Posterior cingulate gyrus (tissue), 11 donors: ENCODE measurements around the gene BCL2L1.

Experiments
- DNase-seq, 10 donors: peaks; one replicate each; pipeline versions ENCODE4 v3.0.0 to v3.0.0-alpha.2; 2020 to 2021; ENCODE audit warnings: mixed read lengths in 3 of 10
- intact Hi-C: fragments of 100-400 bp; cut with DNase I; formaldehyde crosslinking; loops from one replicate; pipeline ENCODE4 v1.15.1; 2023

The BCL2L1 gene

GRCh38 chr20:31738729-31739549 is 16.3 kb upstream of the BCL2L1 start, which contains the start of gene TPX2:
Gene TPX2, plus strand, starts transcription at chr20:31739290. Its CDS starts 18,187 bp downstream, at chr20:31757477.
- intact Hi-C loops: no loop called here
- DNase-seq: peak; percentile 94 to 99 (median 98)

DNA sequence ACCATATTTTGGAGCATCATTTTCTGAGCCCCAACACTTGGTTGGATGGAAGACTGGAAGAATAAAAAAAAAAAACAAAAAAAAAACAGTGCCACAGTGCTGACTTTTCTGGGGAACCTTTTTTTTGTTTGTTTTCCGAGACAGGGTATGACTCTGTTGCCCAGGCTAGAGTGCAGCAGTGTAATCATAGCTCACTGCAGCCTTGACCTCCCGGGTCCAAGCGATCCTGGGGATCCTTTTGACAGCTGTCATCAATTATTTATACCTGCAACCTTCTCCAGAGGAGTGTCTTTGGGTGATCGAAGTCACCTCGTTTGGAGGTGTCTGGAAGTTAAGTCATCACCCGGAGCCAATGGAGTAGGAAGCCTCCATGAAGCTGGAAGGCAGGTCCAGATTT is 8.7 kb upstream of the BCL2L1 start:
- intact Hi-C loops: no loop called here
- no peak for DNase-seq

GRCh38 chr20:31723319-31724078 is 831 bp upstream of the BCL2L1 start:
- intact Hi-C loops: loop anchor here (1.0 to 5.0 kb wide), 4 partner anchors 53 to 151 kb away; no protein-coding TSS in a partner anchor
- DNase-seq: peak; percentile 97 to 100 (median 99)

- DNase-seq: no peak
- intact Hi-C loops: loop anchor here (1.0 to 5.0 kb wide), 3 partner anchors 52 to 151 kb away; no protein-coding TSS in a partner anchor
These were observed 326 bp upstream of the BCL2L1 start for GRCh38 chr20:31723069-31723318.

- peak in 5 of 10 donors; percentile 24 to 90 (median 74) for DNase-seq
These were observed 1.0 kb downstream of the BCL2L1 start for GRCh38 chr20:31721408-31722256.

DNA sequence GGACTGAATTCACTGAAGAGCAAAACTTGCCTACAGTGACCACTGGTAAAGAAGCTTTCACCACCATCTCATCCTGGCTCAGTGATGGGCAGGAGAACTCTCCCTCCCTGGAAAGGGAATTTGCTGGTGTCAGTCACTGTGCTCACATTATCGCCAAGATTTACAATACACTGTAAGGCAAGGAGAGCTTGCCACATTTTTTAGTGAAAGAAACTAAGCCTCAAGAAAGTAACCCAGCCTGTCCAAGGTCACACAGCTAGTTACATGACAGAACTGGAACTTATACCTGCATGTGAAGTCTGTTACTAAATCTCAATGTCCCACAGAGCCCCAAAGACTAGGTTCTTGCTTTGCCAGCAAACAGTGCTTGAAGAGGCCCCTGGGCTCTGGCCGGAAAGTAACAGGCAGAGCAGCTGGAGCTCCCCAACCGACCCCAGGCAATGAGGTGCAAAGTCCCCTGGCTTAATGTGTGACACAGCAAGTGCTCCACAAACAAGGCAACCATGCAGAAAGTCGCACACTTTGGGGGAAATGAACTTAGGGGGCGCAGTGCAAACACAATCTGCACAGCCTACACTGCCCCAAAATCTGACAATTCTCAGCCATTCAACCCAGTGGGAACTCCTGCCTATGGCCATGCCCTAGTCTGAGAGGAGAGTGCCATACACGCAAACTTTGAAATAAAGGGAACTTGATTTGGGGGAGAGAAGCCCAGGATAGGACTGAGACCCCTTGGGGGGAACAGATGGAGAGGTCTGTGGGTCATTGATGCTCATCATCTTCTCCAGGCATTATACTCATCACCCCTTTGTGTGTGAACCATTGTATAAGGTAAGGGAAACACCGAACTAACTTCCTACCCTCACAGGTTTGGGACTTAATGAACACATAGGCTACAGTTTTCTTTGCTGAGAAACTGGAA is 1.9 kb downstream of the BCL2L1 start:
- intact Hi-C loops: loop anchor here (5.0 kb wide), 1 partner anchor 148 kb away; no protein-coding TSS in a partner anchor
- DNase-seq: peak in 1 of 10 donors; percentile 44

More at GRCh38 chr20:31721408-31722256, 1.0 kb downstream of the BCL2L1 start:
- intact Hi-C loops: loop anchor here (2.0 to 5.0 kb wide), 2 partner anchors 51 to 149 kb away; no protein-coding TSS in a partner anchor

GRCh38 chr20:31719644-31720485 is 2.8 kb downstream of the BCL2L1 start:
- DNase-seq: peak in 2 of 10 donors; percentile 27 to 43
- intact Hi-C loops: loop anchor here (5.0 kb wide), 1 partner anchor 148 kb away; no protein-coding TSS in a partner anchor

DNA sequence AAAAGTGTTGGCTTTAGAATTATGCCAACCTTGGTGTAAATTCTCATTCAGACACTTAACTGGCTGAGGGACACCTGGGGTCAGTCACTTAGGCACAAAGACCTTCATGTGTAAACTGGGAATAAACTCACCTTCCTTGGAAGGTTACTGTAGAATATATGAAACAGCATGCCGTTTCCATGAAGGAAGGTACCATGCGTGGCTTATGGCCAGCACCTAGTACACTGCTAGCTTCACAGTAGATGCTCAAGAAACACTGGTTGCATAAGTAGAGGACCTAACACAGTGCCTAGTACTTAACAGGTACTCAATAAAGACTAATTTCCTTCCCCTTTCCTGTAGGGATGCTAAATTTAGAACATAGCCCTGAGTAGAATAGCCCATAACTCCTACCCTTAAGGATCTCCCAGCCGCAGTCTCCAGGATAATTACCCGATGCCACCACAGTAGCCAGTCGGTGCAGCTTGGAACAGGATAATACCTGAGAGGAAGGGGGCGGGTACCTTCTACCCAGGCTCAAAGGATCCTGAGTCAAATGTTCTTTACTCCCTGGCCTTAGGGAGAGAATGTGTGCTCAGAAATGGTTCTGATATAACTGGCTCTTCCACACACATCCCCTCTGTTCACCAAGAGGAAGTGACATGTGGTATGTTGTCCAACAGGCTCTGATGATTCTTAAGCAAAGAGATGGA is 3.6 kb downstream of the BCL2L1 start:
- intact Hi-C loops: no loop called here
- DNase-seq: no peak

DNA sequence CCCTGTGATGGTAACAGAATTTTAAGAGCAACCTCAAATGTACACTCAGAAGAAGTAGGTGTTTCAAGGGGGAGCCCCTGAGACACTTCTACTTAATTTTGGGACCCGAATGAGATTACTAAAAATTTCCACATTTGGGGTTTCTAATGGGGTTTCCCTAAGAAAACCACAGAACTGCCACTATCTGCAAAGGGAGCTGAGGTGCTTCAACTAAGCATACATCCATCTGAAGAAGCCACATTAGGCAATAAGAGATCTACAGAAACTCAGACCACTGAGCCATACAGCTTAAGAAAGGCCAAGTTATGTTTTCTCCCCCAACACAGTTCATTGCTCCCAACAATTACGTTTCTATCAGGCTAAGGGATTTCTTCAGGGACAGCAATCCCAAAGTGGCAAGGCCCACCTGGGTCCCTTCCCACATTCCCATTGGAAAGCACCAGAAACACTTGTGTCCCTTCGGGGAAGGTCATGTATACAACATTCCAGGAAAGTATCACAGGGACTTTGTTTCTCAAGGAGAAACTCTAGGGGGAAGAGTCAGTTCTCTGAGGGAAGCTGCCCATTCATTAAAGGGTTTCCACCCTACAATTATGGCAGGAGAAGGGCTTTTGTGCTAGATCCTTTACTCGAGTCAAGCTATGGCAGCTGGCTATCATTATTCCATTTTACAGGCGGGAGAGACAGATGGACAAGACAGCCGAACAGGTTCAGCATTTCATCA is 5.0 kb downstream of the BCL2L1 start:
- intact Hi-C loops: no loop called here

DNA sequence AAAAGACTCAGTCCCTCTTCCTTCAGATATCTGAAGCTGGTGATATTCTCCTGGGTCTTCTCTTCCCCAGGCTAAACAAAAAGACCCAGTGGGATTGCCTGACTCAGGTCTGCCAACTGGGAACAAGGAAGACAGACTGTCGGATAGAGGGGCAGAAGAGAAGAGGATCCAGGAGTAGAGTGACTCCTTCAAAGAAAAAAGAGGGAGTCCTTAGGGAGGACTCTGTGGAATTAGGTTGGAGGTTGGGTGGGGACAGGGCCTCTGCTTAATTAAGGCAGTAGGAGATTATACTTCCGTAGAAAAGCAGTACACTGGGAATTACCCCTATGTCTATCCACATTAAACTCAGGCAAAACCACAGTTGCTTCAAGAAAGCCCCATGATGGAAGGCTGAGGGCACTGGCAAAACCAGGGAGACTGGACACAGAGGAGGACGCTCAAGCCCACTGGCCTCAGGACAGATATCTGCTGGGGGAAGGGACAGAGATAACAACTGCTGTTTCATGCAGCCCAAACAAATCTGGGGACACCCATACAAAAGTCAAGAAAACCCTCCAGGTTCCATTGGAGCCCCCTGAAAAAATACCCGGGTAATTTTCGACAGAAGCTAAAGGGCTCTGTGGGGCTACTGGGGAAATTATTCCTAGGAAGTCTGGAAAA is 5.7 kb downstream of the BCL2L1 start:
- intact Hi-C loops: no loop called here
- no peak for DNase-seq

More for the DNA sequence above, 5.0 kb downstream of the BCL2L1 start:
- no peak for DNase-seq

GRCh38 chr20:31716351-31716750 is 6.3 kb downstream of the BCL2L1 start:
- intact Hi-C loops: no loop called here
- DNase-seq: no peak

DNA sequence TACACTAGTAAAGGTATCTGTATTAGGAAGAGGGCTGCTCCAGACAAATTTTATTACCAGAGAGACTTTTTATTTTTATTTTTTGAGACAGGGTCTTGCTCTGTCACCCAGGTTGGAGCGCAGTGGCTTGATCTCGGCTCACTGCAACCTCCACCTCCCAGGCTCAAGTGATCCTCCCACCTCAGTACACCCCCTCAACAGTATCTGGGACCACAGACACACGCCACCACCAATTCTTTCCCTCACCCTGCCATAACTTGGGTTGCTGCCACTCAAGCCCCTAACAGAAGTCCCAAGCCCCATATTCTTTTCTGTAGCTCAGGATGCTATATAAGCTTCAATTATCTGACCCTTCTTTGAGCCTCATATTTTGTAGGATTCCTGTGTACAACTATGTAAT is 6.9 kb downstream of the BCL2L1 start:
- intact Hi-C loops: no loop called here
- DNase-seq: no peak

DNA sequence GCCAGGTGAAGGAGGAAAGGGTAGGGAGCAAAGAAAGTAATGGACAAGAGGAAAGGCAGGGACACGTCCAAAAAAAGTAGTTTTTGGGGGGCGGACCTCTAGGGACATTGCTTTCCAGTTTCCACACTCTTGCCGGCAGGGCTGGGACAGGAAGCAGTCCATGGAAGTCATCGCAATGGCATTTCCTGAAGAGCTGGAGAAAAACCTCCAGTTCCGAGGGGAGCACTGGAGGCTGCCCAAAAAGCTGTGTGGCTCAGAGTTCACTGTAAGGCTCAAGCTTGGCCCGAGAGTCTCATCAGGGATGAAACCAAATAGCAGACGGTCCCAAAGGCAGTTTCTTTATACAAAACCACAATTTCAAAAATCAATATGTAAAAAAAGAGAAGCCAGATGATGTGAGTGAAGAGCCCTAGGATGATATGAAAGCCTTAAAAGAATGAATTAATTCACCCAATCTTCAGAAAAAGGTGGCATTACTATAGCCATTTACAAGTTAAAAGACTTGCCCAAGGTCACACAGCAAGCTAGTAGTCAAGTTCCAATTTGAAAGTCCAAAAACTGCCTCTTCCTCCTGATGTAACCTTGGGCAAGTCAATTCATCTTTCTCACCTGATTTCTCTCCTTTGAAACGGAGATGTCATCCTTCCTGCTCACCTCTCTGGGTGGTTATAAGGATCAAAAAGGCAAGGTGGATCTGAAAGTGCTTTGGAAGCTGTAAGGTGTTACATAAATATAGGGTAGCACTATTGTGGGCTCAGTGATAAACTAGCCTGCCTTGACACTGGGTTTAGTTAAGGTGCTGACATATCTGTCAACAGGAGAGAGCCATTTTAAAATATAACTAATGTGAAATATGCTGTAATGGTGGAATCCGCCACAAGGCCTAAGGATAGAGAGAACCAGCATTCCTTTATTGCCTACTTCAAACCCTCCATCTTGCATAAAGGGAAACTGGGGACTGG is 9.1 kb downstream of the BCL2L1 start:
- peak in 1 of 10 donors; percentile 23 for DNase-seq
- intact Hi-C loops: no loop called here

- DNase-seq: peak in 9 of 10 donors; percentile 55 to 95 (median 77)
- intact Hi-C loops: no loop called here
These were observed 9.9 kb downstream of the BCL2L1 start for GRCh38 chr20:31712564-31713311.

DNA sequence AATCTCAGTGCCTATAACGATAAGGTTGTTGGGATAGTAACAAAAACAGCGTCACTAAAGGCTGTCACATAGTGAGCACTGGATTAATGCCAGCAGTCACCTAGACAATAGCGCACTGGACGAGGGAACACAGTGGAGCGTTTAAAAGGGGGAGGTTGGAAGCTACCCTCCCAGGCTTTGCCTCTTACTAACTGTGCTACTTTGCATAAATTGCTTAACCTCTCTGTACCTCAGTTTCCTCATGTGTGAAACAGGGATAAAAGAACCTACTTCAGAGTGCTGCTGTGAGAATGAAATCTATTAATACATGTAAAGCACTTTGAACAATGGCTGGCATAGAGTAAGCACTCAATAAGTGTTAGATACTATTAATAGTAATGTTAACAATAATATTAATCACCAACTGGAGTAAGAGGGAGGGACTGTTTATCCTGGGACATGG is 10.5 kb downstream of the BCL2L1 start:
- DNase-seq: no peak
- intact Hi-C loops: no loop called here
